ENCODE data around the gene GFM1. TPM values are rescaled to one million over a fixed set of nuclear protein-coding genes. Genes with fewer than 3 reads are reported as not detected.

Gene GFM1
- total RNA-seq, 1 donor from 2014 or later, result 52.0 TPM

- no peak overlapping the region for H3K27ac ChIP-seq
- H3K27me3 ChIP-seq, result no peaks in the 10 kb centered on the region
- no peaks in the 10 kb centered on the region for H3K9me3 Mint-ChIP-seq
- no peak overlapping the region for H3K4me3 ChIP-seq
- H3K9me3 ChIP-seq (ENCODE audit: low read depth), result no peaks in the 10 kb centered on the region
- H3K27ac Mint-ChIP-seq, result no peak overlapping the region
- H3K4me2 ChIP-seq, result no peak overlapping the region
- peaks cover 4% of the 10 kb centered on the region for H3K4me1 Mint-ChIP-seq
- no peak overlapping the region for H3K9ac ChIP-seq
- no peaks in the 10 kb centered on the region for H3K79me2 ChIP-seq (ENCODE audit: low read depth)
- H2AFZ ChIP-seq (replicated peaks), result no peak overlapping the region
- H3K36me3 Mint-ChIP-seq, result peaks cover 7% of the 10 kb centered on the region
- H3K36me3 ChIP-seq, result no peaks in the 10 kb centered on the region
- no peak for TF ChIP-seq CTCF (IDR thresholded peaks at IDR 0.05)
- no peak for TF ChIP-seq EZH2phosphoT487 (IDR thresholded peaks at IDR 0.05)
- TF ChIP-seq EZH2 (IDR thresholded peaks at IDR 0.05), result no peak
- no peak overlapping the region for H3K4me3 Mint-ChIP-seq
- no peaks in the 10 kb centered on the region for H3K27me3 Mint-ChIP-seq (ENCODE audit: insufficient read depth, low read depth)
- no peak for DNase-seq (ENCODE audit: low spot score)
- no peaks in the 10 kb centered on the region for H3F3A ChIP-seq (ENCODE audit: low read depth)
- H3K4me1 ChIP-seq, result no peaks in the 10 kb centered on the region
- no peaks in the 10 kb centered on the region for H4K20me1 ChIP-seq (ENCODE audit: low read depth)
These were observed 74.3 kb downstream of the GFM1 start for GRCh38 chr3:158718490-158719170.

- Histone ChIP-seq H3K79me2 (ENCODE audit: low read depth) (no peaks in the 10 kb centered on the region), H3K27me3 (no peaks in the 10 kb centered on the region), H3K27ac (no peak overlapping the region), H3F3A (ENCODE audit: low read depth) (no peaks in the 10 kb centered on the region), H2AFZ (replicated peaks) (no peak overlapping the region), H3K4me1 (no peaks in the 10 kb centered on the region), H3K9ac (no peak overlapping the region), H3K4me2 (no peak overlapping the region), H4K20me1 (ENCODE audit: low read depth) (no peaks in the 10 kb centered on the region), H3K9me3 (ENCODE audit: low read depth) (no peaks in the 10 kb centered on the region), H3K4me3 (no peak overlapping the region), H3K36me3 (no peaks in the 10 kb centered on the region)
- Mint-ChIP-seq H3K4me1 (peaks cover 4% of the 10 kb centered on the region), H3K4me3 (no peak overlapping the region), H3K9me3 (no peaks in the 10 kb centered on the region), H3K27ac (no peak overlapping the region), H3K36me3 (peaks cover 7% of the 10 kb centered on the region), H3K27me3 (ENCODE audit: insufficient read depth, low read depth) (no peaks in the 10 kb centered on the region)
- DNase-seq (ENCODE audit: low spot score), result no peak
- TF ChIP-seq CTCF (IDR thresholded peaks at IDR 0.05), result no peak
- TF ChIP-seq EZH2 (IDR thresholded peaks at IDR 0.05), result no peak
- no peak for TF ChIP-seq EZH2phosphoT487 (IDR thresholded peaks at IDR 0.05)
These were observed 77.8 kb downstream of the GFM1 start for GRCh38 chr3:158722108-158722507.

- Mint-ChIP-seq H3K27me3 (ENCODE audit: insufficient read depth, low read depth) (no peaks in the 10 kb centered on the region), H3K36me3 (peaks cover 7% of the 10 kb centered on the region)
- no peak overlapping the region for H3K4me2 ChIP-seq
These were observed 79.7 kb downstream of the GFM1 start for GRCh38 chr3:158723991-158724390.

More at GRCh38 chr3:158723991-158724390, 79.7 kb downstream of the GFM1 start:
- peaks cover 4% of the 10 kb centered on the region for H3K4me1 Mint-ChIP-seq
- H3K27me3 ChIP-seq, result no peaks in the 10 kb centered on the region
- H3K4me3 ChIP-seq, result no peak overlapping the region
- no peaks in the 10 kb centered on the region for H3K9me3 Mint-ChIP-seq
- no peaks in the 10 kb centered on the region for H3F3A ChIP-seq (ENCODE audit: low read depth)
- TF ChIP-seq EZH2phosphoT487 (IDR thresholded peaks at IDR 0.05) (no peak), EZH2 (IDR thresholded peaks at IDR 0.05) (no peak), CTCF (IDR thresholded peaks at IDR 0.05) (no peak)
- no peaks in the 10 kb centered on the region for H4K20me1 ChIP-seq (ENCODE audit: low read depth)
- no peaks in the 10 kb centered on the region for H3K36me3 ChIP-seq
- no peak overlapping the region for H3K9ac ChIP-seq
- no peak for DNase-seq (ENCODE audit: low spot score)
- no peak overlapping the region for H3K4me3 Mint-ChIP-seq
- no peaks in the 10 kb centered on the region for H3K9me3 ChIP-seq (ENCODE audit: low read depth)
- H3K79me2 ChIP-seq (ENCODE audit: low read depth), result no peaks in the 10 kb centered on the region
- H3K27ac ChIP-seq, result no peak overlapping the region
- H2AFZ ChIP-seq (replicated peaks), result no peak overlapping the region
- no peaks in the 10 kb centered on the region for H3K4me1 ChIP-seq
- H3K27ac Mint-ChIP-seq, result no peak overlapping the region
